NCI-H82 treated with DMSO at 0.1 percent for 48 hours (cell line): Measurements from ENCODE around the gene TBCA.
"Not testable (repeated sequence)": the region's sequence is repeated elsewhere in the genome, so short reads cannot be mapped to it uniquely, and the experiment has no call there.

Experiments used
- DNase-seq: peaks from one replicate; lab custom pipeline; 2025; ENCODE audit not compliant: unreplicated experiment; lab: John Stamatoyannopoulos, UW

Gene TBCA

GRCh38 chr5:77773734-77774280, 2.3 kb downstream of the TBCA start:
- no peak for DNase-seq

GRCh38 chr5:77772729-77773128, 3.4 kb downstream of the TBCA start:
- no peak for DNase-seq

GRCh38 chr5:77771452-77771851, 4.7 kb downstream of the TBCA start:
- no peak for DNase-seq

GRCh38 chr5:77770293-77771005, 5.7 kb downstream of the TBCA start:
- DNase-seq = no peak

- no peak for DNase-seq
These were observed 7.2 kb downstream of the TBCA start for GRCh38 chr5:77768978-77769377.

GRCh38 chr5:77767301-77767700, 8.8 kb downstream of the TBCA start:
- DNase-seq = no peak

GRCh38 chr5:77761606-77762005, 14.5 kb downstream of the TBCA start:
- DNase-seq = peak; percentile 44

- DNase-seq = no peak
These were observed 17.8 kb downstream of the TBCA start for GRCh38 chr5:77758141-77758938.

GRCh38 chr5:77751328-77752023, 24.7 kb downstream of the TBCA start:
- no peak for DNase-seq

- not testable (repeated sequence) for DNase-seq
These were observed 25.2 kb downstream of the TBCA start for GRCh38 chr5:77750928-77751327.

GRCh38 chr5:77748160-77748559, 28.0 kb downstream of the TBCA start:
- DNase-seq = no peak

GRCh38 chr5:77744116-77744515, 32.0 kb downstream of the TBCA start:
- DNase-seq = no peak

- DNase-seq = no peak
These were observed 33.0 kb downstream of the TBCA start for GRCh38 chr5:77743181-77743580.

GRCh38 chr5:77741608-77742007, 34.5 kb downstream of the TBCA start:
- no peak for DNase-seq

GRCh38 chr5:77734885-77735284, 41.3 kb downstream of the TBCA start:
- DNase-seq = no peak

- DNase-seq = no peak
These were observed 43.0 kb downstream of the TBCA start for GRCh38 chr5:77733130-77733529.

GRCh38 chr5:77727190-77727589, 48.9 kb downstream of the TBCA start:
- no peak for DNase-seq

- DNase-seq = no peak
These were observed 50.5 kb downstream of the TBCA start for GRCh38 chr5:77725616-77726015.

- no peak for DNase-seq
These were observed 51.2 kb downstream of the TBCA start for GRCh38 chr5:77724934-77725333.

GRCh38 chr5:77719666-77720363, 56.3 kb downstream of the TBCA start:
- no peak for DNase-seq
